Mesendoderm (in vitro differentiated cells): ENCODE data around the gene COL4A5.

Source experiments
- DNase-seq: peaks from one replicate; pipeline ENCODE4 v3.0.0; 2013
- H2AK5ac ChIP-seq: 2 replicates; pipeline ENCODE4 v1.6.1; 2013; ENCODE audit warnings: low read length, inconsistent platforms
- H2BK120ac ChIP-seq: 2 replicates; pipeline ENCODE4 v1.6.1; 2013; ENCODE audit warnings: low read depth, mild to moderate bottlenecking, low read length, moderate library complexity, mixed read lengths
- H2BK15ac ChIP-seq: replicated peaks from 2 replicates; pipeline ENCODE4 v1.6.1; 2013; ENCODE audit warnings: low read depth, mild to moderate bottlenecking, moderate library complexity
- H2BK5ac ChIP-seq: 2 replicates; pipeline ENCODE4 v1.6.1; 2013; ENCODE audit warnings: low read length, inconsistent platforms
- H3K18ac ChIP-seq: 2 replicates; pipeline ENCODE4 v1.6.1; 2013; ENCODE audit warnings: mild to moderate bottlenecking, low read length, mixed read lengths
- H3K23ac ChIP-seq: one replicate; pipeline ENCODE4 v1.6.1; 2013; ENCODE audit warnings: low read length
- H3K27ac ChIP-seq: 2 replicates; pipeline ENCODE4 v1.5.1; 2013; ENCODE audit warnings: low read depth, mild to moderate bottlenecking, inconsistent platforms, low read length, moderate library complexity
- H3K27me3 ChIP-seq: 2 replicates; pipeline ENCODE4 v1.6.1; 2013; ENCODE audit warnings: low read length, control low read depth, mild to moderate bottlenecking, inconsistent platforms; ENCODE audit not compliant: insufficient read depth, poor library complexity
- H3K36me3 ChIP-seq: 2 replicates; pipeline ENCODE4 v1.6.1; 2013; ENCODE audit warnings: low read length, inconsistent platforms; ENCODE audit not compliant: control insufficient read depth, insufficient read depth
- H3K4ac ChIP-seq: one replicate; pipeline ENCODE4 v1.6.1; 2013; ENCODE audit warnings: low read depth, mild to moderate bottlenecking, low read length, moderate library complexity
- H3K4me1 ChIP-seq: 2 replicates; pipeline ENCODE4 v1.6.1; 2013; ENCODE audit warnings: low read depth, low read length, inconsistent platforms; ENCODE audit not compliant: control insufficient read depth
- H3K4me2 ChIP-seq: 2 replicates; pipeline ENCODE4 v1.6.1; 2013; ENCODE audit warnings: low read length
- H3K4me3 ChIP-seq: 2 replicates; pipeline ENCODE4 v1.5.1; 2013; ENCODE audit warnings: mild to moderate bottlenecking, low read length
- H3K56ac ChIP-seq: one replicate; pipeline ENCODE4 v1.6.1; 2013; ENCODE audit warnings: low read length
- H3K79me1 ChIP-seq: 2 replicates; pipeline ENCODE4 v1.6.1; 2013; ENCODE audit warnings: low read length, inconsistent platforms
- H3K79me2 ChIP-seq: 2 replicates; pipeline ENCODE4 v1.6.1; 2013; ENCODE audit warnings: mild to moderate bottlenecking, low read length; ENCODE audit not compliant: control insufficient read depth, insufficient read depth
- H3K9ac ChIP-seq: 2 replicates; pipeline ENCODE4 v1.6.1; 2013; ENCODE audit warnings: low read length, inconsistent platforms
- H4K5ac ChIP-seq: one replicate; pipeline ENCODE4 v1.6.1; 2013; ENCODE audit warnings: low read length
- H4K8ac ChIP-seq: one replicate; pipeline ENCODE4 v1.6.1; 2013; ENCODE audit warnings: low read depth, mild to moderate bottlenecking, control low read depth, low read length, moderate library complexity
- WGBS: extraction: QIAGEN DNeasy Blood & Tissue Kit; methylation state at CpG from one replicate; pipeline ENCODE4 v1.1.7; 2013; ENCODE audit warnings: low lambda C conversion rate, missing lambda C conversion rate; ENCODE audit not compliant: insufficient coverage; ENCODE audit errors: extremely low coverage; 5-methylcytosine and 5-hydroxymethylcytosine counted together

Gene COL4A5

DNA sequence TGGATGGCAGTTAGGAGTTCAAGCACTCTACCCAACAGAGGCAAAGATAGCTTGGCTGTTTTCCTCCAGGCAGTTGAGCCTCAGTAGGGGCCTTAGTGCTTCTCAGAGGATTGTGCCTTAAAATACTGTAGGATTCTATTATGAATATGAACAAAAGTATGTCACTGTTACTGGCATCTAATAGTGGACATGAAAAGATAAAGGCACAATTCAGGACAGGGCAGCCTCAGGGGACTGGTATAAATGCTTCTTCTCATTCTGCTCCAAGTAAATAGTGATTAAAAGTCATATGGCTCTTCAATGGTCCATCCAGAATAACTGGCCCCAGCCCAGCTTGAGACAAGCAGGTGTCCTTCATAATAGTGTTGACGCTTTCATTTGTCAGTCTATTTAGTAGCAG lies 19.2 kb upstream of the COL4A5 start:
- H4K8ac ChIP-seq = no peak overlapping the region
- no peak overlapping the region for H3K4me3 ChIP-seq
- no peak overlapping the region for H2AK5ac ChIP-seq
- no peak overlapping the region for H3K9ac ChIP-seq
- no peak overlapping the region for H3K27ac ChIP-seq
- WGBS = no CpG with 5 or more reads among the region's 1 CpG
- H3K79me1 ChIP-seq = no peaks in the 10 kb centered on the region
- no peaks in the 10 kb centered on the region for H3K79me2 ChIP-seq
- no peaks in the 10 kb centered on the region for H3K4me1 ChIP-seq
- no peak overlapping the region for H2BK5ac ChIP-seq
- no peak overlapping the region for H3K4me2 ChIP-seq
- no peak overlapping the region for H3K23ac ChIP-seq
- DNase-seq = no peak
- no peak overlapping the region for H3K56ac ChIP-seq
- H3K36me3 ChIP-seq = no peaks in the 10 kb centered on the region
- no peak overlapping the region for H2BK15ac ChIP-seq
- no peak overlapping the region for H3K4ac ChIP-seq
- no peak overlapping the region for H2BK120ac ChIP-seq
- no peak overlapping the region for H4K5ac ChIP-seq
- H3K18ac ChIP-seq = no peak overlapping the region
- H3K27me3 ChIP-seq = no peaks in the 10 kb centered on the region

DNA sequence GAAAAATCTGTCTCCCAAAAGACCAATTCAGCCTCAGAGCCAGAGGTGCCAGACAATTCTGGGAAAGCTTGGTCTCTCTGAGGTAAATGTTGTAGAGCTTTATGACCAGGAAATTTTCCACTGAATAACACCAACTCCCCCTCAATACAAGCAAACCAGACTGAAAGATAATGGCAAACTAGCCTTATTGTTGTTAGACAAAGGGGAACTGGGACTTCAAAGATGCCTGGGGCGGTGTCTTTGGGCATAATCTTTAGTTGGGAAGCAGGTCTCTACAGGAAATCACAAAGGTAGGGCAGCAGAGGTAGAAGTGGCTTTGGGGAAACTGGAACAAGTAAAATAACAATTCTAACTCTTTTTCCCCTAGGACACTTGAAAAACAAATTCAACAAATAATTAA lies 13.4 kb upstream of the COL4A5 start:
- peak; percentile 79 for DNase-seq
- no peak overlapping the region for H4K8ac ChIP-seq
- H2BK15ac ChIP-seq = no peak overlapping the region
- no peak overlapping the region for H3K4me2 ChIP-seq
- H3K4me1 ChIP-seq = no peaks in the 10 kb centered on the region
- no peaks in the 10 kb centered on the region for H3K36me3 ChIP-seq
- no peak overlapping the region for H2AK5ac ChIP-seq
- no peak overlapping the region for H2BK120ac ChIP-seq
- H3K23ac ChIP-seq = no peak overlapping the region
- no peak overlapping the region for H3K9ac ChIP-seq
- no peak overlapping the region for H3K4ac ChIP-seq
- H3K4me3 ChIP-seq = no peak overlapping the region
- H2BK5ac ChIP-seq = no peak overlapping the region
- no peak overlapping the region for H3K56ac ChIP-seq
- no peaks in the 10 kb centered on the region for H3K79me2 ChIP-seq
- no peak overlapping the region for H3K18ac ChIP-seq
- H3K27me3 ChIP-seq = no peaks in the 10 kb centered on the region
- no CpG with 5 or more reads among the region's 1 CpG for WGBS
- no peaks in the 10 kb centered on the region for H3K79me1 ChIP-seq
- no peak overlapping the region for H4K5ac ChIP-seq
- H3K27ac ChIP-seq = peak overlapping the region; percentile 51

DNA sequence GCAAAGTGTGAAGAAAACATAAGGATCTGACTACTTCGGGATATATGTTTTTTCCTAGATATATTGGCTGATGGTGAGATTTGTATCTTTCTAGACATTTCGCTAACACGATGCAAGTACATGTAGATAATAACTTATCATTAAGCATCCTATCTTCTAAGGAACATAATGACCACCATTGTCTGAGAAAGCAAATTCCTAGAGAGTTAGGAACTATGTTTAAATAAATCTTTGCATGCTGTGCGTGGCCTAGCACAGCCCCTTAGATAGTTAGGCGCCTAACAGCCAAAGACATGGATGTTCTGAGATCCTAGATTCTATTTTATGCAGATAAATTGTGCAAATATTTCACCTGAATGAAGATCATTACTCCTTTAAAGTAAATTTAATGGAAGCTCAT lies 4.4 kb upstream of the COL4A5 start:
- DNase-seq = no peak

DNA sequence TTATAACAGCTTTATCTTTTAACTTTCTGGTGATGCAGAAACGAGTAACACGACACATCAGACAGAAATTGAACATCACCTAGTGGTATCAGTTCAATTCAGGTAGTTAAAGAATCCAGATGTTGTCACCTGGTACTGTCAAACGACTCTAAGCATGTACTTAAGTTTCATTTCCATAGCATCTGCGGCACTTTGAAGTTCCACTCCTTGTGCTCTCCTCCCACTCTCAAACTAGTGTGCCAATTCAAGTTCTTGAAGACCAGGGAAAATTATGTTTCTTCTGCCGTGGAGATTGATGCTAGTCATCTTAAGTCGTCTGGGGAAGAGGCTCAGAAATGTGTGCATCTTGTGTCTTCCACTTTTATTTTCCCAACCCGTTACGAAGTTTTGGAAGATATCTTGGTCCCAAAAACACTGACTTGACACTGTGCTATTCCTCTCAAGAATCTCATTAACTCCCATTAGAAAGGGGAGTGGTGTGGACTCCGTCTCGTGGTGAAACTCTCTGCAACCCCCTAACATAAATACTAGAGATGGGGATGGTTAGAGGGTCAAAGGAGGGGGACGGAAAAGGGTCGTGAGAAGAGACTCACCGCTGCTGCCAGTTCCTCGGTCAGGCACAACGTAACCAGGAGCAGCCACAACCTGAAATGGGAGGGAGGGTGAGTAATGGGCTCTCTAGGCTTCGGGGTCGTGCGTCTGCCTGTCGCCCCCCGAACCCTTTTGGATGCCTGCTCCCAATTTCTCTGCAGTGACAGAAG lies 2.1 kb upstream of the COL4A5 start:
- H3K27ac ChIP-seq = no peak overlapping the region
- WGBS = no CpG with 5 or more reads among the region's 20 CpGs
- no peak overlapping the region for H2BK120ac ChIP-seq

More for the DNA sequence above, 4.4 kb upstream of the COL4A5 start:
- Histone ChIP-seq H3K56ac (no peak overlapping the region), H2BK15ac (no peak overlapping the region), H3K9ac (no peak overlapping the region), H2BK120ac (no peak overlapping the region), H3K4ac (no peak overlapping the region), H2AK5ac (no peak overlapping the region), H4K8ac (no peak overlapping the region), H2BK5ac (no peak overlapping the region), H3K79me1 (no peaks in the 10 kb centered on the region), H3K4me2 (no peak overlapping the region), H3K27ac (no peak overlapping the region), H3K23ac (no peak overlapping the region), H3K27me3 (no peaks in the 10 kb centered on the region), H3K79me2 (no peaks in the 10 kb centered on the region), H3K36me3 (no peaks in the 10 kb centered on the region), H3K18ac (no peak overlapping the region), H3K4me1 (no peaks in the 10 kb centered on the region), H3K4me3 (no peak overlapping the region), H4K5ac (no peak overlapping the region)
- whole genome bisulfite sequencing = no CpG with 5 or more reads among the region's 5 CpGs

DNA sequence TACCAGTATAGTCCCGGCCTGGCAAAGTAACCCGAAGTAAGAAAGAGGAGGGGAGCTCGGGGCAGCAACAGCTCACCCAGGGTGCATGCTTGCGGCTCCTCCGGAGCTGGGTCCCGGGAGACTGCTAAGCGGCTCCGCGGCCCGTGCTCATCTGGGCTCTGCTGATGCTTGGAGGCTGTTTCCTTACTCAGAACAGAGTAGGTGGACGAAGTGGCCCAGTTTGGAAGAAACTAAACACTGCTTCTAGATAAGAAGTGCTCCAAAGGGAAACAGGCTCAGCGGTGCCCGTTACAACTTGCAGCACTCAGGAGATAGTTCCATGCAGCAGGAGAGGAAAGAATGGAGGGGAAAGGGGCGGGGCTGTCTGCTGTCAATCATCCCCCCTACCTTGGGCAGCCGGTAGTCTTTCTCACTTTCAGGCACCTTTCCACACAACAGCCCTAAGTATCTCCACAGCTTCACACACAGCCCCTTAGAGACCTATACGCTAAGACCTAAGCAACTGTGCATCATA lies 1.5 kb upstream of the COL4A5 start, which contains the start of gene COL4A6:
TSS of gene COL4A6 (minus strand) at position 313 of the 514 bp plus-strand sequence. CDS start at position 87, 226 bp downstream.
- DNase-seq = peak; percentile 77
- H3K79me1 ChIP-seq = no peaks in the 10 kb centered on the region
- peaks cover 7% of the 10 kb centered on the region for H3K79me2 ChIP-seq
- no peaks in the 10 kb centered on the region for H3K4me1 ChIP-seq
- no CpG with 5 or more reads among the region's 16 CpGs for WGBS
- H2AK5ac ChIP-seq = no peak within 1 kb of the TSS
- peak within 1 kb of the TSS; percentile 32 for H3K18ac ChIP-seq
- H3K56ac ChIP-seq = peak within 1 kb of the TSS; percentile 83
- no peak within 1 kb of the TSS for H3K27ac ChIP-seq
- H4K5ac ChIP-seq = no peak within 1 kb of the TSS
- H2BK5ac ChIP-seq = no peak within 1 kb of the TSS
- H4K8ac ChIP-seq = no peak within 1 kb of the TSS
- no peaks in the 10 kb centered on the region for H3K36me3 ChIP-seq
- H2BK15ac ChIP-seq = no peak within 1 kb of the TSS
- H3K9ac ChIP-seq = peak within 1 kb of the TSS; percentile 78
- H3K4me3 ChIP-seq = peak within 1 kb of the TSS; percentile 78
- no peak within 1 kb of the TSS for H2BK120ac ChIP-seq
- H3K4ac ChIP-seq = peak within 1 kb of the TSS; percentile 45
- H3K27me3 ChIP-seq = no peaks in the 10 kb centered on the region
- H3K4me2 ChIP-seq = peak within 1 kb of the TSS; percentile 61
- H3K23ac ChIP-seq = no peak within 1 kb of the TSS

More for the DNA sequence above, 2.1 kb upstream of the COL4A5 start:
- Histone ChIP-seq H4K5ac (no peak overlapping the region), H2BK15ac (no peak overlapping the region), H2BK5ac (no peak overlapping the region), H3K4me2 (peak overlapping the region; percentile 61), H3K4me3 (peak overlapping the region; percentile 78), H3K36me3 (no peaks in the 10 kb centered on the region), H3K9ac (peak overlapping the region; percentile 78), H2AK5ac (no peak overlapping the region), H3K27me3 (no peaks in the 10 kb centered on the region), H4K8ac (no peak overlapping the region), H3K79me2 (peaks cover 4% of the 10 kb centered on the region), H3K56ac (peak overlapping the region; percentile 83), H3K4ac (no peak overlapping the region), H3K18ac (peak overlapping the region; percentile 32), H3K79me1 (no peaks in the 10 kb centered on the region), H3K4me1 (no peaks in the 10 kb centered on the region), H3K23ac (no peak overlapping the region)
- peak; percentile 26 for DNase-seq
